ENCODE results near the gene TRAPPC14.

TRAPPC14 gene

GRCh38 chr7:100124301-100125230, 34.0 kb downstream of the TRAPPC14 start:
- DNase-seq (ENCODE audit: low spot score): no peak

DNA sequence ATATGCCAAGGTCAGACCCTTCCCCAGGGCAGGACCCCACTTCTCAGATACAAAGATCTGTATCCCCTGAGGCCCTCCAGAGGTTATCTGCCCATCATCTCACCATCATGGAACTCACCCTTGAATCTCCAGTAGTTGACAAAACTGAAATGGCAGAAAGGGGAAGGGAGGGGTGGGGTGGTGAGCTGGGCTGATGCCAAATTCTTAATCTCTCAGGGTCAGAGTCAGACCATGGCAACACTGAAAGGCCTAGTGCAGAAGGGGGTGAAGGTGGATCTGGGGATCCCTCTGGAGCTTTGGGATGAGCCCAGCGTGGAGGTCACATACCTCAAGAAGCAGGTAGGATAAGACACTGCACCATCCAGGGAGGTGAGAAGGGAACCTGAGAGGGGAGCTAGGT, 36.0 kb downstream of the TRAPPC14 start:
- no peak for DNase-seq (ENCODE audit: low spot score)

DNA sequence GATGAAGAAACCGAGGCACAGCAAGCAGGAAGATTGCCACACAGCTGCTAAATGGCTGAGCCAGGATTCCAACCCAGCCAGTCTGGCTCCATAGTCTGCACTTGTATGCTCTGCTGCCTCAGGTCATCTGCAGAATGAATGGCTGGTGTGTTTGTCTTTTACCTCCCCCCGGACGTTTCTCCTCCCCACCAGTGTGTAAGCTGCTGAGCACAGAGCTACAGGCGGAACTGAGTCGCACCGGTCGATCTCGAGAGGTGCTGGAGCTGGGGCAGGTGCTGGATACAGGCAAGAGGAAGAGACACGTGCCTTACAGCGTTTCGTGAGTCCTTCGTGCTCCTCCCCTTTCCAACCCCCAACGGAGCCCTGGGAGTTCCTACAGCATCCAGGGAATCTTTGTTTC, 36.5 kb downstream of the TRAPPC14 start:
- no peak for DNase-seq (ENCODE audit: low spot score)

GRCh38 chr7:100120733-100121036, 37.8 kb downstream of the TRAPPC14 start:
- no peak for DNase-seq (ENCODE audit: low spot score)

DNA sequence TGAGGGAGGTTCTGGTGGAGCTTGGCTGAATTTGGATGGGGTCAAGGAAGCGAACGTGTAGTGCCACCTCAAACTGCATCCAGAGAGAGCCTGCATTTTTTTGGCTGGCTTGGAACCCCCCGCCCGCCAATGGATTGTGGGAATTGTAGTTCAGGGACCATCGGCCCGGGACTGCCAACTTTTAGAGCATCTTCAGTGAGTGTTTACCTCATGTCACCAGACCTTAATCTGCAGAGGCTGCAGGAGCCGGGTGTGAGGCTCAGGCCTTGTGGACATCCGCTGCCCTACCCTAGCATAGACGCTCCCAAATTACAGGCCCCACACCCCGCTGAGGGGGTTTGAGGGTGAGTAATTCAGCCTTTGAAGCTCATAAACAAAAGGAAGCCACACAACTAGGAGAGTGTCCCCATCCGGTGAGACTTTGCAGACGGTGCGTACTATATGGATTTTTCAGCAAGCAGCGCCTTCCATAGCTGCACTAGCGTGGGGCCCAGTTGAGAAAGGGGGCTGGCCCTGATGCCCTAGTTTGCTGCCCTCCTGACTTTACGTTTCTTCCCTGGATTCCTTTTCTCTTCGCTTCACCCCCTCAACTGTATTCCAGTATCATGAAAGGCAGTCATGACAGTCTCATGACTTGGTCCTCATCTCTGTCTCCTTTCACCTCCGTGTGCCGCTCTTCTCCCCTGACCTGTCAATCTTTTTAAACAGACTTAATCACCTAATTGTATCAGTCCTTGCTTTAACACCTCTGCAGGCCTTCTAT, 38.4 kb downstream of the TRAPPC14 start:
- peak; percentile 81 for DNase-seq (ENCODE audit: low spot score)

DNA sequence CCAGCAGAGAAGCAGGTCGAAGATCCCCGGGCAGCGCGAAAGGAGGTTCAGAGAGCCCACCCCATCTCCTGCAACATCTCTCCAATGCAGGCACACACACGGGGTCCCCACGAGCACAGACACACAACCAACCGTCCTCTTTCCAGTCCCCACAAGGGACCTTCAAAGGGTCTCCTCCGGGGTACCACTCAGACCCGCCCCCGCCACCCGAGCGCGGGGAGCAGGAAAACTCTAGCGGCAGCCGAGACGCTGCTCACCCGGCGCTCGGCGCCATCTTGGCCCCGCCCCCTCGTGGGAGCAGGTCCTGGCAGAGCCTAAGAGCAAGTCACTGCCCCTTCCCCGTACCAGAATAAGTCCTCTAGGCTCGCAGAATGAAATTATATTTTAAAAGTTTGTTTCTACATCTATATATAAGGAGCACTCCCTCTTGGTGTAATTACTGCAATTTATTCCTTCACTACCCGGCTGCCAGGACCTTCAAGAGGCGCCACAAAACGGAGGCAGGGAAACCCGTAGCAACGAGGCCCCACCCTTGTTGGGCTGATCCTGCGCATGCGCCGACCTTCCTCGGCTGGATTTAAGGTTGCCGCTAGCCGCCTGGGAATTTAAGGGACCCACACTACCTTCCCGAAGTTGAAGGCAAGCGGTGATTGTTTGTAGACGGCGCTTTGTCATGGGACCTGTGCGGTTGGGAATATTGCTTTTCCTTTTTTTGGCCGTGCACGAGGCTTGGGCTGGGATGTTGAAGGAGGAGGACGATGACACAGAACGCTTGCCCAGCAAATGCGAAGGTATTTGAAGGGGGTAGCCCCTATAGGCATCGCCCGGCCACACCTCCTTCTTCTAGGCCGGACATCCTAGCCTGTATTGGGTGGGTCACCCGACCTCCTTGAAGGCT, 39.2 kb downstream of the TRAPPC14 start, which contains the start of the genes CNPY4 and TAF6:
TSS of gene CNPY4 (plus strand) at position 563 of the 898 bp plus-strand sequence. CDS start at position 674, 111 bp downstream.
TSS of gene TAF6 (minus strand) at position 287 of the 898 bp plus-strand sequence. CDS start 5,149 bp downstream, outside the sequence.
- DNase-seq (ENCODE audit: low spot score): peak; percentile 96

- no peak for DNase-seq (ENCODE audit: low spot score)
Observed at GRCh38 chr7:100118388-100119071, 40.0 kb downstream of the TRAPPC14 start.

- DNase-seq (ENCODE audit: low spot score): no peak
Observed at GRCh38 chr7:100115026-100115425, 43.5 kb downstream of the TRAPPC14 start.

GRCh38 chr7:100111914-100112313, 46.6 kb downstream of the TRAPPC14 start:
- DNase-seq (ENCODE audit: low spot score): no peak

DNA sequence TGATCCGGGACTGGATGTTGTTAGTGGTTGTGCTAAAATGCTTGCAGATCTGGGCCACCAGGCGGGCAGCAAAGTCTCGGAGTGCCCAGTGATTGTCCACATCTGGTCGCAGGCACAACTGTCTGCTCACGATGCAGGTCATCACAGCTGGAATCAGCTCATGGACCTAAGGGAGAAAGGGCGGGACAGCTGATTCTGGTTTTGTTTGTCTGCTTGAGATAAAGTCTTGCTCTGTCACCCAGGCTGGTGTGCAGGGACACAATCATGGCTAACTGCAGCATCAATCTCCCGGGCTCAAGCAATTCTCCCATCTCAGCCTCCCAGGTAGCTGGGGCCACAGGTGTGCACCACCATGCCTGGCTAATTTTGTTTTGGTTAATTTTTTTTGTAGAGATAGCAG, 47.4 kb downstream of the TRAPPC14 start:
- DNase-seq (ENCODE audit: low spot score): no peak

DNA sequence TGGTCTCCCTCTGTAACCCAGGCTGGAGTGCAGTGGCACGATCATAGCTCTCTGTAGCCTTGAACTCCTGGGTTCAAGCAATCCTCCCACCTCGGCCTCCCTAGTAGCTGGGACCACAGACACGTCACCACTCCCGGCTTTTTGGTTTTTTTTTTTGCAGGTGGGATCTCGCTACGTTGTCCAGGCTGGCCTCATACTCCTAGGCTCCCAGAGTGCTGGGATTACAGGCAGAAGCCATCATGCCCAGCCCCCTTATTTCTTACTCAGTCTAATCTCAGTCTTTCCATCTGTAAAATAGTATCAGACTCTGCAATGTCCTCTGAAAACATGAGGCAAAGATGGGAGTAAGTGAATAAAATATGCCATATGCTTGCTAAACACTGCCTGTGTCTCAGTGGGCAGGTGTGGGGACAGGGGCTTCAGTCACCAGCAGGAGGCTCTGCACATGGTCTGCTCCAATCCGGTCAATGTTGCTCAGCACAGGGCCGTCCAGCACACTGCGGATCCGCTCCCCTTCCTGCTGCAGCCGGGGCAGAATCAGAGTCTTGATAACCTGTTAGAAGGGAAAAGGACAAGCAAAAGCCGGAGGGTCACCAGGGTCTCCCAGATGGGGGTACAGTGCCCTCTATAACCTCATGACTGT, 48.9 kb downstream of the TRAPPC14 start:
- no peak for DNase-seq (ENCODE audit: low spot score)

- no peak for DNase-seq (ENCODE audit: low spot score)
Observed at GRCh38 chr7:100107890-100108289, 50.6 kb downstream of the TRAPPC14 start.

- DNase-seq (ENCODE audit: low spot score): no peak
Observed at GRCh38 chr7:100107125-100107737, 51.3 kb downstream of the TRAPPC14 start.

DNA sequence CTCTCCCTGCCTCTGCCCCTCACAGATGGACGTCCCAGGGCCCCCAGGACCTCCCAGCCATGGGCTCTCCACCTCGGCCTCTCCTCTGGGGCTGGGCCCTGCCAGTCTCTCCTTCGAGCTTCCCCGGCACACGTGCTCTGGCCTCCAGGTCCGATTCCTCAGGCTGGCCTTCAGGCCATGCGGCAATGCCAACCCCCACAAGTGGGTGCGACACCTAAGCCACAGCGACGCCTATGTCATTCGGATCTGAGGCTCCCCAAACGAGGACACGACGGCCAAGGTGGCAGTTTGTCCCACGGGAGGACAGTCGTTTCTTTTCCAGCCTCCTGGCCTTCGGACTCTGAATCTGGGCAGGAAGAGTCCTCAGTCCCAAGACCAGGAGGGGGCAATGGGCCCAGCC, 51.9 kb downstream of the TRAPPC14 start:
- no peak for DNase-seq (ENCODE audit: low spot score)

GRCh38 chr7:100105534-100105933, 53.0 kb downstream of the TRAPPC14 start:
- no peak for DNase-seq (ENCODE audit: low spot score)
